ENCODE data around the gene CCDC106. TPM values are rescaled to one million over a fixed set of nuclear protein-coding genes. Genes with fewer than 3 reads are reported as not detected.

Gene CCDC106
- polyA plus RNA-seq, 4 donors, result 14.5 to 29.6 (median 19.3) TPM

GRCh38 chr19:55635334-55635717, 12.7 kb upstream of the CCDC106 start:
- DNase-seq (ENCODE audit: low read depth in 4 of 4, low spot score in 3 of 4), result no peak

GRCh38 chr19:55635856-55636440, 12.1 kb upstream of the CCDC106 start:
- DNase-seq (ENCODE audit: low read depth in 4 of 4, low spot score in 3 of 4), result no peak

DNA sequence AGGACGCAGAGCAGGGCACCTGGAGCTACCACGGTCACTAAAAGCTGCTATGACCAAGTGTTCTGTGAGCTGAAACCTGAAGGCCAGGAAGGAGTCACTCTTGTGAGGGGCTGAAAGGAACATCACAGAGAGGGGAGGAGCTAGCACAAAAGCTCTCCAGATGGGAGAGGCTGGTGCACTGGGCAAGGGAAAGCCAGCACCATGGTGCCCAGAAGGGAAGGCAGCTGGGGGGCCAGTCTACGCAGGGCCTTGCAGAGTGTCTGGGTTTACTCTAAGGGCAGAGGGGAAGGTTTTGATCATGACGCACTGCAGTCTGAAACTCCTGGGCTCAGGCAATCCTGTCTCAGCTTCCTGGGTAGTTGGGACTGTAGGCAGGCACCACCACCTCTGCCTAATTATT, 11.3 kb upstream of the CCDC106 start:
- DNase-seq (ENCODE audit: low read depth in 4 of 4, low spot score in 3 of 4), result no peak

GRCh38 chr19:55637534-55637933, 10.5 kb upstream of the CCDC106 start:
- no peak for DNase-seq (ENCODE audit: low read depth in 4 of 4, low spot score in 3 of 4)

DNA sequence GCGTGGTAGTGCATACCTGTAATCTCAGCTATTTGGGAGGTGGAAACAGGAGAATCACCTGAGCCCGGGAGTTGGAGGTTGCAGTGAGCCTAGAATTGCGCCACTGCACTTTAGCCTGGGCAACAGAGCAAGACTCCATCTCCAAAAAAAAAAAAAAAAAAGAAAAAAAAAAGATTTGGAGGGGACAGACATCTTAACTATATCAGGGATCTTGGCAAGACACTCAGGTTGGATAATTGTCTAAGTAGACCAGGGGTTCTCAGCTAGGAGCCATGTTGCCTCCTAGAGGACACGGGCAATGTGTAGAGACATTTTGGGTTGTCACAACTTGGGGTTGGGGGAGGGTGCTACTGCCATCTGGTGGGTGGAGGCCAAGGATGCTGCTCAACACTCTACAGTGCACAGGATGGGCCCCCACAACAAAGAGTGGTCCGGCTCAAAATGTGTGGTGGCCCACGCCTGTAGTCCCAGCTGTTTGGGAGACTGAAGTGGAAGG, 9.1 kb upstream of the CCDC106 start:
- no peak for DNase-seq (ENCODE audit: low read depth in 4 of 4, low spot score in 3 of 4)

- no peak for DNase-seq (ENCODE audit: low read depth in 4 of 4, low spot score in 3 of 4)
Measured at GRCh38 chr19:55640043-55640576, 7.9 kb upstream of the CCDC106 start.

DNA sequence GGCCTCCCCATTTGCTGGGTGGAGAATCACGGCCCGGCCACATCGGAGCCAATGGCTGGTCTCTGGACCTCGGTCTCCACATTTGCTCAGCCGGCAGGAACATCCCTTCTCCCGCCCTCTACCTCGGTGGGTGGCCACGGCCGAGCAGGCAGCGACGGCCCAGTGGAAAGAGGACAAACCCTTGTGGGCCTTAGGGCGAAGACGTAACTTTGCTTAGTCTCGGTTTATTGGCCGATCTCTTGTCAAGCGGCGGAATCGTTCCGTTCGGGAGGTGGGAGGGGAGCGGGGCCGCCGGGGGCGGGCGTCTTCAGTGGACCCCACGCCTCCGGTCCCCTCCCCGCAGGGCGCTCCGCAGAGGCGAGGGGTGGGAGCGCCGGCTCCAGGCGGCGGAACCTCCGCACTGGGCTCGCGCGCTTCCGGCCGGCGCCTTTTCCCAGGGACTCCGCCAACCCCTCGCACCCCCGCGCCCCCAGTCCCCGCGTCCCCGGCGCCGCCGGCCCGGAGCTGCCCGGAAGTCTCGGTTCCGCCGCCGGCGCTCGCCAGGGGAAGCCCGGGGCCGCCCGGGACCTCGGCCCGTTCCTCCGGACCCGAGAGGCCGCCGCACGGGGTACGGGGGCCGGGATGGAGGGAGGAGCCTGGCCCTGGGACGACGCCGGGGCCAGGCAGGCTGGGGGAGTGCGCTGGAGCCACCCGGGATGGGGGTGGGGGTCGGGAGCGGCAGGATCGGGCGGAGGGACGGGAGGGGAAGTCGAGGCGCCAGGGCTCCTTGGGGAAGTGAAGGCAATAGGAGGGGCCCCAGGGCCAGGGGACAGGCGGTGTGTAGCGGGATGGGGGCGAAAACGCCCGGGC, 7.2 kb upstream of the CCDC106 start, which contains the start of gene ZNF580:
TSS of gene ZNF580 (plus strand) at position 426 of the 849 bp plus-strand sequence. CDS start 1,507 bp downstream, outside the sequence.
- DNase-seq (ENCODE audit: low read depth in 4 of 4, low spot score in 3 of 4), result no peak

- DNase-seq (ENCODE audit: low read depth in 4 of 4, low spot score in 3 of 4), result no peak
Measured at GRCh38 chr19:55641426-55642152, 6.4 kb upstream of the CCDC106 start.

GRCh38 chr19:55642153-55643002, 5.6 kb upstream of the CCDC106 start:
- DNase-seq (ENCODE audit: low read depth in 4 of 4, low spot score in 3 of 4), result no peak

DNA sequence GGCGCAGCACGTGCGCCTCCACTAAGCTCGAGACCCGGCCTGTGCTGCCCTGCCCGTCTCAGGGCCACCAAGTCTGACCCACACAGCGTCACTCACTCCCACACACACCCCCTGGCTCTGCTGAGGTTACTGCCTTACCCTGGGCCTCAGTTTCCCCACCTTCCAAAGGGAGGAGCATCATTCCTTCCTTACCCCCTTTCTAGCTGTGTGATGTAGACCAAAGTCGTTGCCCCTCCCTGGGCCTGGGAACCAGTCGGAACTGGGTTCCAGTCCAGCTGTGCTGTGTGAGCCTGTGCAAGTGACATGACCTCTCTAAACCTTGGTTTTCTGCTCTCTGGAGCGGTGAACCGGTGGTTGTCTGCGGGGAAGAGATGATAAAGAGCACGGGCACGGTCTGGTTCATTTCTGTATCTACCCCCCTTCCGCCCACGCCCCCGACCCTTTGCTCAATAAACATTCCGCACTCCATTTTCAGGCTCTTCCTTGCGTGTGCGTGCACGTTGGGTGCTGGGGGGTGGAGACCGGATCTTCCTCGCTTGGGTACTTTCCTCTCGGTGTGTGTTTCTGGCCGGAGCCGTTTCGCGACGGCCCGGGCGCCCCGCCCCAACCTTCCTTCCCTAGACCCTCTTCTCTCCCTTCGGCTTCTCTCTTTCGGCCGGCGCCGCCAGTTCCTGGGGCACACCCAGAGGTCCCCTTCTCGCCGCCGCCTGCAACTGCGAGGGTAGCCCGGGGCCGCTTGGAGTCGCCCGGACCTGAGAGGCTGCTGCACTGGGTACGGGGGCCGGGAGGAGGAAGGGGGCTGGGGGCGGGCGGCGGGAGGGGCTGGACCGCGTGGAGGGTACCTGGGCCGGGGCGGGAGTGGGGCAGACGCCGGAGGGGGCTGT, 4.8 kb upstream of the CCDC106 start, which contains the start of gene ZNF581:
TSS of gene ZNF581 (plus strand) at position 647 of the 884 bp plus-strand sequence. CDS start 923 bp downstream, outside the sequence.
- DNase-seq (ENCODE audit: low read depth in 4 of 4, low spot score in 3 of 4), result no peak

DNA sequence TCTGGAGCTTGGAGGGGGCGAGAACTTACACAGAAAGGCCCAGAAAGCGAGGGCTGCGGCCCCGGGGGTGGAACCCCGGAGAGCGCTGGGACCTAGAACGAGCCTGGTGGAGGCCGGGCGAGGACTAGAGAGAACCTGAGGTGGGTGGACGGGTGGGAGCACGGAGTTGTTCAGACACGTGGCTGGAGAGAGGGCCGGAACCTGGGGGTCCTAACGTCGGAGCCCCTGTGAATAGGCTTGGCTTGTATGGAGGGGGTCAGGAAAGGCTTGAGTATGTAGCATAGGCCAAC, 4.2 kb upstream of the CCDC106 start:
- DNase-seq (ENCODE audit: low read depth in 4 of 4, low spot score in 3 of 4), result no peak

DNA sequence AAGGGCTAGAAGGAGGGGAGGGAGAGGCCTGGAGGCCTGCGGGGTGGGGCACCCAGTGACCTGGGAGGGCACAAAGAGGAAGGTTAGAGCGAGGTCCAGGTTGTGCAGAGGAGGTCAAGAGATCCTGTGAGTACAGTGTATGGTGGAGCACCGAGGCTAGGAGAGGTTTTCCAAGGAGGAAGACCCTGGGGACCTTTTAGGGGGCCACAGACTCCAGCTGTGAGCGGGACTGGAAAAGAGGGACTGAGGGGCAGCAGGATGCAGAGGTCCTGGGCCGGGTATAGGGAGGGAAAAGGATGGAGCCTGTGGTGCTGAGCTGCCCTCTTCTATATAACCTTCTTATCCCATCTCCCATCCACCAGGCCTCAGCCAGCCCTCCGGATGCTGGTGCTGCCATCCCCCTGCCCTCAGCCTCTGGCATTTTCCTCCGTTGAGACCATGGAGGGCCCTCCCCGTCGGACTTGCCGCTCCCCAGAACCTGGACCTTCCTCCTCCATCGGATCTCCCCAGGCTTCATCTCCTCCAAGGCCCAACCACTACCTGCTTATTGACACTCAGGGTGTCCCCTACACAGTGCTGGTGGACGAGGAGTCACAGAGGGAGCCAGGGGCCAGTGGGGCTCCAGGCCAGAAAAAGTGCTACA, 3.7 kb upstream of the CCDC106 start:
- DNase-seq (ENCODE audit: low read depth in 4 of 4, low spot score in 3 of 4), result no peak

GRCh38 chr19:55644842-55645511, 3.0 kb upstream of the CCDC106 start:
- DNase-seq (ENCODE audit: low read depth in 4 of 4, low spot score in 3 of 4), result no peak

- no peak for DNase-seq (ENCODE audit: low read depth in 4 of 4, low spot score in 3 of 4)
Measured at GRCh38 chr19:55645512-55645881, 2.5 kb upstream of the CCDC106 start.

GRCh38 chr19:55646889-55647731, 902 bp upstream of the CCDC106 start:
- DNase-seq (ENCODE audit: low read depth in 4 of 4, low spot score in 3 of 4), result no peak

DNA sequence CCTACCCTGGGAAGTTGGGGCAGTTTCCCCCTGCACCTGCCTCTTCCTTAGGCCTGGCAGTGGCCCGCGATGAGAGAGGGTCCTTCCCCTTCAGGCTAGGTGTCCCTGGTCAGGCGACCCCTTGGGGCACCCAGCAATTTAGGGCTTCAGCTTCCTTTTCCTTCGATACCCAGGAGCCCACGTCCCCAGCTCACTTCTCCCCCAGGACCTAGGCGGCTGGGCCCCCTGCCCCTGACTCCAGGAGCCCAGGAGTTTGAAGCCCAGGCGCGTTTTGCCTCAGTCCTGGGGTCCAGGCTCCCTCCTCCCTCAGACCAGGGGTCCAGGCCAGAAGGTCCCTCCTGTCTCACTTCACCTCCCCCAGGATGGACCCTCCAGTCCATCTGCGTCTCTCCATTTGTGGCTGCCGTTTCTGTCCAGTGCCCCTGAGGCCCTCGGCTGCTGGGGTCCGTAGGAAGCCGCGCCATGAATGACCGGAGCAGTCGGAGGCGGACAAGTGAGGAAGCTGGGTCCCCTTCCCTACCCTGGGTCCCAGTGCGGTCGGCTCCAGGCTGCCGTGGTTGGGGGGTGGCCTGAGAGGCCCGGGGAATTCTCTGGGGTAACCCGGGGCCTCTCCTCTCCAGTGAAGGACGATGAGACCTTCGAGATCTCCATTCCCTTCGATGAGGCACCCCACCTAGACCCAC, 714 bp downstream of the CCDC106 start:
- DNase-seq (ENCODE audit: low read depth in 4 of 4, low spot score in 3 of 4), result no peak

All from left renal pelvis (tissue), 4 donors.